HAP-1 (cell line): ENCODE results near the gene FAM216B.
"Not testable (repeated sequence)": the region's sequence is repeated elsewhere in the genome, so short reads cannot be mapped to it uniquely, and the experiment has no call there.

Experiments
- DNase-seq, 2 experiments: peaks; one replicate each; pipeline ENCODE4 v3.0.0-alpha.2; 2016 to 2020; ENCODE audit warnings: low spot score in 2 of 2
- H3K27me3 ChIP-seq: fragments of 250-450 bp; sonication (Bioruptor Pico); 2 replicates; pipeline ENCODE4 v1.5.1; 2020; ENCODE audit warnings: low read depth, mild to moderate bottlenecking, moderate library complexity
- H3K36me3 ChIP-seq: fragments of 250-450 bp; sonication (Bioruptor Pico); replicated peaks from 2 replicates; pipeline ENCODE4 v1.5.1; 2020; ENCODE audit warnings: mild to moderate bottlenecking
- H3K4me1 ChIP-seq: fragments of 250-450 bp; sonication (Bioruptor Pico); 2 replicates; pipeline ENCODE4 v1.5.1; 2020; ENCODE audit warnings: mild to moderate bottlenecking
- H3K4me3 ChIP-seq: fragments of 250-450 bp; sonication (Bioruptor Pico); 2 replicates; pipeline ENCODE4 v1.5.1; 2020; ENCODE audit warnings: mild to moderate bottlenecking, moderate library complexity
- H3K9me3 ChIP-seq: fragments of 250-450 bp; sonication (Bioruptor Pico); 2 replicates; pipeline ENCODE4 v1.5.1; 2020; ENCODE audit warnings: mild to moderate bottlenecking, moderate library complexity
- in situ Hi-C: fragments of 300-500 bp; cut with MboI; formaldehyde crosslinking; loops from 3 replicates; pipeline ENCODE4 v1.14.3; 2020; ENCODE audit warnings: low sequenced_read_pairs, inconsistent platforms, mixed read lengths

The FAM216B gene

GRCh38 chr13:42757678-42758420 is 23.5 kb upstream of the FAM216B start:
- Histone ChIP-seq H3K36me3 (no peaks in the 10 kb centered on the region), H3K4me3 (no peak overlapping the region), H3K27me3 (no peaks in the 10 kb centered on the region; the same call in 1 of the 2 replicates), H3K9me3 (no peaks in the 10 kb centered on the region), H3K4me1 (no peaks in the 10 kb centered on the region)
- in situ Hi-C loops, result no loop called here
- DNase-seq, result no peak

- Histone ChIP-seq H3K27me3 (no peaks in the 10 kb centered on the region; the same call in 1 of the 2 replicates), H3K36me3 (no peaks in the 10 kb centered on the region), H3K9me3 (no peaks in the 10 kb centered on the region), H3K4me3 (no peak overlapping the region), H3K4me1 (no peaks in the 10 kb centered on the region)
- no peak for DNase-seq
- in situ Hi-C loops, result no loop called here
These were observed 22.9 kb upstream of the FAM216B start for GRCh38 chr13:42758515-42758914.

DNA sequence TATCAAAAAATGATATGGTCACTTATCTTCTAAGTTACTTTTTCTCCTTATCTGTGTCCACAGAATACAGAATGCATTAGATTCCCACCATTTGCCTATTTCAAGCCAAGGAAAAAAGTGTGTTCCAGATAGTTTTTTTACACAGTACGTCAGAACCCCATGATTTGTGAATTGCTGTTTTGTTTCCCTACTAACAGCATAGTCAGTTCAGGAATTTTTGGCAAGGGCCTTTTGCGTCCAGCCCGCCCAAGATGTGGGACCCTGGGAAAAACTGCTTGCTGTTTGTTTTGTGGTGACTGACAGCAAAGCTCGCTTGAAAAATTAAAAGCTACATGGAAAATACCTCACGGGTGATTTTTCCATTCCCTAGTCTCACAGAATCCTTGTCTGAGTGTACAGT is 20.4 kb upstream of the FAM216B start:
- H3K27me3 ChIP-seq, result no peaks in the 10 kb centered on the region; the same call in 1 of the 2 replicates
- H3K36me3 ChIP-seq, result no peaks in the 10 kb centered on the region
- no peaks in the 10 kb centered on the region for H3K9me3 ChIP-seq
- in situ Hi-C loops, result no loop called here
- no peak for DNase-seq
- no peak overlapping the region for H3K4me3 ChIP-seq
- no peaks in the 10 kb centered on the region for H3K4me1 ChIP-seq

- Histone ChIP-seq H3K9me3 (no peaks in the 10 kb centered on the region), H3K36me3 (no peaks in the 10 kb centered on the region), H3K4me1 (no peaks in the 10 kb centered on the region), H3K27me3 (no peaks in the 10 kb centered on the region; the same call in 1 of the 2 replicates), H3K4me3 (no peak overlapping the region)
- in situ Hi-C loops, result no loop called here
- DNase-seq, result no peak
These were observed 19.1 kb upstream of the FAM216B start for GRCh38 chr13:42762251-42762650.

GRCh38 chr13:42762917-42763316 is 18.5 kb upstream of the FAM216B start:
- Histone ChIP-seq H3K27me3 (no peaks in the 10 kb centered on the region; the same call in 1 of the 2 replicates), H3K4me1 (no peaks in the 10 kb centered on the region), H3K4me3 (no peak overlapping the region), H3K36me3 (no peaks in the 10 kb centered on the region), H3K9me3 (no peaks in the 10 kb centered on the region)
- no peak for DNase-seq
- in situ Hi-C loops, result no loop called here

DNA sequence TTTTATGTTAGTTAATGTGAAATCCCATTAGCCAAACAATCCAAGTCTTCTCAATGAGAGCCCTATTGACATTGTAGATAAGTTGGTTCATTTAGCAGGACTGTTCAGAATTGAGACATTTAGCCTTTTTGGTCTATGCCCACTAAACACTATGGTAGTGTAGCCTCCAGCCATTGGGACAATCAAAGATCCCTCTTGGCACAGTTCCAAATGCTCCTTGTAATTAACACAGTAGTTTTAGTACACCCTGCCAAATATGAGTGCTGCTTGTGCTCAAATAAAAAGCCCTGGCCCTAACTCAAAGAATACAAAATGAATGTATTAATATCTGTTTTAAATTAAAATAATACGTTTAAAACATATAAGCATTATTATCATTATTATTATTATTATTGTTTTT is 15.4 kb upstream of the FAM216B start:
- H3K4me3 ChIP-seq, result no peak overlapping the region
- no peaks in the 10 kb centered on the region for H3K36me3 ChIP-seq
- no peaks in the 10 kb centered on the region for H3K4me1 ChIP-seq
- H3K9me3 ChIP-seq, result no peaks in the 10 kb centered on the region
- in situ Hi-C loops, result no loop called here
- no peaks in the 10 kb centered on the region; the same call in 1 of the 2 replicates for H3K27me3 ChIP-seq
- DNase-seq, result no peak

GRCh38 chr13:42769650-42770049 is 11.7 kb upstream of the FAM216B start:
- no peak overlapping the region for H3K4me3 ChIP-seq
- in situ Hi-C loops, result no loop called here
- no peaks in the 10 kb centered on the region for H3K27me3 ChIP-seq
- peak in 1 of 2 experiments; percentile 20 for DNase-seq
- H3K4me1 ChIP-seq, result no peaks in the 10 kb centered on the region
- H3K9me3 ChIP-seq, result no peaks in the 10 kb centered on the region
- H3K36me3 ChIP-seq, result no peaks in the 10 kb centered on the region

GRCh38 chr13:42776558-42776957 is 4.8 kb upstream of the FAM216B start:
- H3K4me1 ChIP-seq, H3K9me3 ChIP-seq, H3K4me3 ChIP-seq, H3K27me3 ChIP-seq, H3K36me3 ChIP-seq, in situ Hi-C loops, DNase-seq: not testable (repeated sequence)

- H3K36me3 ChIP-seq, result no peaks in the 10 kb centered on the region
- H3K4me1 ChIP-seq, result no peaks in the 10 kb centered on the region
- H3K27me3 ChIP-seq, result peaks cover 10% of the 10 kb centered on the region; the same call in 1 of the 2 replicates
- DNase-seq, result no peak
- no peak overlapping the region for H3K4me3 ChIP-seq
- H3K9me3 ChIP-seq, result no peaks in the 10 kb centered on the region
- in situ Hi-C loops, result no loop called here
These were observed 3.9 kb upstream of the FAM216B start for GRCh38 chr13:42777467-42777866.

GRCh38 chr13:42780044-42780443 is 1.3 kb upstream of the FAM216B start:
- no peaks in the 10 kb centered on the region for H3K36me3 ChIP-seq
- DNase-seq, result no peak
- H3K4me1 ChIP-seq, result no peaks in the 10 kb centered on the region
- no peaks in the 10 kb centered on the region for H3K9me3 ChIP-seq
- in situ Hi-C loops, result no loop called here
- no peak overlapping the region for H3K4me3 ChIP-seq
- peaks cover 10% of the 10 kb centered on the region; the same call in 1 of the 2 replicates for H3K27me3 ChIP-seq

- in situ Hi-C loops, result no loop called here
- H3K4me3 ChIP-seq, result no peak overlapping the region
- peaks cover 2% of the 10 kb centered on the region; the same call in 1 of the 2 replicates for H3K27me3 ChIP-seq
- no peak for DNase-seq
- no peaks in the 10 kb centered on the region for H3K9me3 ChIP-seq
- no peaks in the 10 kb centered on the region for H3K4me1 ChIP-seq
- no peaks in the 10 kb centered on the region for H3K36me3 ChIP-seq
These were observed 5.3 kb downstream of the FAM216B start for GRCh38 chr13:42786715-42787114.

DNA sequence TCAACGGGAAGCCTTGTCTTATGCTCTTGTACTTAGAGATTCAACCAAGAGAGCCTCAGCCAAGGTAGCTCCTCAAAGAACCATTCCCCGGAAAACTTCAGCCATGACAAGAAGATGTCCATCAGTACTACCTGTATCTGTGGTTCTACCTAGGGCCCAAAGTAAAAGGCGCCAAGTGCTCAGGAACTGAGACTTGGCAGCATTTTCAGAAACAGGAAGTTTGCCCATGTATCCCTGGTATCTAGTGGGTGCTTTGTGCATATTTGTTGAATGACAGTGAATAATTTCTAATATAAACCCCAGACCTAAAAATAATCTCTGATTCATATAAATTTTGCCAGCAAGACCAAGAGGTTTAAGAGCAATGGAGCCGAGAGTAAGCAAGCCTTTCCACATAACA is 7.2 kb downstream of the FAM216B start:
- Histone ChIP-seq H3K4me3 (no peak overlapping the region), H3K4me1 (no peaks in the 10 kb centered on the region), H3K36me3 (no peaks in the 10 kb centered on the region), H3K27me3 (no peaks in the 10 kb centered on the region), H3K9me3 (no peaks in the 10 kb centered on the region)
- in situ Hi-C loops, result no loop called here
- DNase-seq, result no peak

- Histone ChIP-seq H3K36me3 (no peaks in the 10 kb centered on the region), H3K9me3 (no peaks in the 10 kb centered on the region), H3K27me3 (peaks cover 4% of the 10 kb centered on the region; the same call in 1 of the 2 replicates), H3K4me3 (no peak overlapping the region), H3K4me1 (no peaks in the 10 kb centered on the region)
- in situ Hi-C loops, result no loop called here
- no peak for DNase-seq
These were observed 10.8 kb downstream of the FAM216B start for GRCh38 chr13:42792154-42792553.

GRCh38 chr13:42794577-42795275 is 13.3 kb downstream of the FAM216B start:
- no peaks in the 10 kb centered on the region for H3K9me3 ChIP-seq
- no peak overlapping the region for H3K4me3 ChIP-seq
- DNase-seq, result no peak
- H3K4me1 ChIP-seq, result no peaks in the 10 kb centered on the region
- peaks cover 7% of the 10 kb centered on the region; the same call in 1 of the 2 replicates for H3K27me3 ChIP-seq
- H3K36me3 ChIP-seq, result no peaks in the 10 kb centered on the region
- in situ Hi-C loops, result no loop called here
